ENCODE measurements around the gene IRS1. TPM values are rescaled to one million over a fixed set of nuclear protein-coding genes. Genes with fewer than 3 reads are reported as not detected.
"Not testable (repeated sequence)": the region's sequence is repeated elsewhere in the genome, so short reads cannot be mapped to it uniquely, and the experiment has no call there.

The IRS1 gene
- total and polyA plus RNA-seq, 12 donors = 10.0 to 55.7 (median 25.0) TPM

DNA sequence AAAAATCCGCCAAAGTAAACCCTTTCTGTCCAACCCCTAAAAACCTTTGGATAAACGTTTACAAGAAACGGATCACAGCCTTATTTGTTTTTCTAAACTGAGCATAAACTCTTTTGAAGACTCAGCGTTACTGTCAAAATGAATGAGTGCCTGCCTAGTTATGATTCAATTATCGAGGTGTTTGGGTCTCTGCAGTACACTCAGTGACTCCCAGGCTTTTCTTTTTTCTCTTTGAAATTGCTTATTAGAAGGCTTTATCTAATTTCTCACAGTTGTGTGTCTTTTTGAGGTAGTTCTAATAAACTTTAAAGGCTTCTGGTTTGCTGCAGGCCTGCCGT is 36.9 kb upstream of the IRS1 start:
- no peaks in the 10 kb centered on the region for H3K36me3 ChIP-seq (replicated peaks in 1 of 2)
- no peaks in the 10 kb centered on the region for H3K9me3 ChIP-seq (replicated peaks in 1 of 3)
- TF ChIP-seq CTCF (IDR thresholded peaks at IDR 0.05) (no peak), POLR2A (IDR thresholded peaks at IDR 0.05) (no peak)
- intact Hi-C loops (cut with DNase I) = no loop called here
- H3K27me3 ChIP-seq = no peaks in the 10 kb centered on the region
- peaks cover 7 to 29% of the 10 kb centered on the region in 2 donors for H3K4me1 ChIP-seq (replicated peaks in 1 of 2)
- 1 to 3% (median 2%) methylated on average over 6 of the region's 6 CpGs for whole genome bisulfite sequencing, 4 donors
- peak overlapping the region; percentile 21 to 92 (median 83) for H3K4me3 ChIP-seq
- no peak for DNase-seq
- H3K27ac ChIP-seq = peak overlapping the region; percentile 97 to 100 (median 99)

GRCh38 chr2:226835796-226836547 is 36.4 kb upstream of the IRS1 start, which contains the start of gene RHBDD1:
Gene RHBDD1, plus strand, starts transcription at chr2:226836054. Its CDS starts 28,640 bp downstream, at chr2:226864694.
- Histone ChIP-seq H3K27me3 (no peaks in the 10 kb centered on the region), H3K27ac (peak within 1 kb of the TSS; percentile 97 to 100 (median 99)), H3K4me1 (replicated peaks in 1 of 2) (peaks cover 7 to 29% of the 10 kb centered on the region in 2 donors), H3K36me3 (replicated peaks in 1 of 2) (no peaks in the 10 kb centered on the region), H3K4me3 (peak within 1 kb of the TSS; percentile 21 to 92 (median 83)), H3K9me3 (replicated peaks in 1 of 3) (no peaks in the 10 kb centered on the region)
- TF ChIP-seq CTCF (IDR thresholded peaks at IDR 0.05) (no peak), POLR2A (IDR thresholded peaks at IDR 0.05) (peak; percentile 93 to 97)
- DNase-seq = peak; percentile 93 to 97 (median 95)
- intact Hi-C loops (cut with DNase I) = no loop called here
- WGBS, 4 donors = 0 to 1% (median 1%) methylated on average over 6 to 75 of the region's 75 CpGs

- H3K27ac ChIP-seq = peak overlapping the region; percentile 97 to 100 (median 99)
- no peaks in the 10 kb centered on the region for H3K9me3 ChIP-seq (replicated peaks in 1 of 3)
- DNase-seq = peak in 4 of 7 donors; percentile 32 to 61 (median 42)
These were observed 35.8 kb upstream of the IRS1 start for GRCh38 chr2:226835420-226835795.

GRCh38 chr2:226834880-226835279 is 35.3 kb upstream of the IRS1 start:
- intact Hi-C loops (cut with DNase I); H3K36me3 ChIP-seq (replicated peaks in 1 of 2); H3K27ac ChIP-seq; H3K27me3 ChIP-seq; H3K9me3 ChIP-seq (replicated peaks in 1 of 3): not testable (repeated sequence)
- WGBS, 4 donors = 91 to 96% (median 93%) methylated on average over 18 of the region's 18 CpGs
- Histone ChIP-seq H3K4me3 (peak overlapping the region in 2 of 4 donors; percentile 84 to 92), H3K4me1 (replicated peaks in 1 of 2) (peaks cover 7 to 29% of the 10 kb centered on the region in 2 donors)
- DNase-seq = peak in 2 of 7 donors; percentile 23 to 53

More at GRCh38 chr2:226835420-226835795, 35.8 kb upstream of the IRS1 start:
- WGBS, 4 donors = 0 to 7% (median 4%) methylated on average over 8 to 26 of the region's 26 CpGs
- peak overlapping the region; percentile 21 to 92 (median 83) for H3K4me3 ChIP-seq
- TF ChIP-seq CTCF (IDR thresholded peaks at IDR 0.05) (no peak), POLR2A (IDR thresholded peaks at IDR 0.05) (no peak)
- H3K27me3 ChIP-seq = no peaks in the 10 kb centered on the region
- intact Hi-C loops (cut with DNase I) = no loop called here
- peaks cover 7 to 29% of the 10 kb centered on the region in 2 donors for H3K4me1 ChIP-seq (replicated peaks in 1 of 2)
- H3K36me3 ChIP-seq (replicated peaks in 1 of 2) = no peaks in the 10 kb centered on the region
